A549 (cell line): ENCODE data around the gene PCBP3. TPM values are rescaled to one million over a fixed set of nuclear protein-coding genes. Genes with fewer than 3 reads are reported as not detected.

Source experiments
- ATAC-seq, 2 experiments: fragments of 200-7000 bp in 1 of 2; fragments of >200 bp in 1 of 2; cut with Nextera tagmentation in 1 of 2; cut with Tn5 transposase in 1 of 2; 3 replicates each; pipeline versions ENCODE4 v1.8.0 to v1.9.1; 2018 to 2020; ENCODE audit warnings: mild to moderate bottlenecking in 1 of 2, moderate library complexity in 1 of 2
- CTCF ChIA-PET: fragments of 300-600 bp; sonication (Branson Sonifier 250); formaldehyde crosslinking; extraction: SDS; loops from one replicate; lab custom pipeline; 2021; ENCODE audit warnings: antibody characterized with exemption, inconsistent platforms; lab: Yijun Ruan, JAX
- POLR2A ChIA-PET: fragments of 350-600 bp; formaldehyde crosslinking; extraction: SDS; loops from one replicate; lab custom pipeline; 2021; ENCODE audit warnings: antibody characterized with exemption, inconsistent platforms; lab: Yijun Ruan, JAX
- DNase-seq, 2 experiments: peaks; one replicate each; pipeline versions ENCODE4 v3.0.0 to v3.0.0-alpha.2; 2011 to 2016; ENCODE audit warnings: low read depth in 1 of 2, low spot score in 1 of 2
- FAIRE-seq: peaks from 2 replicates; lab custom pipeline; 2011; peaks lifted over from hg19 to GRCh38; lab: Jason Lieb, UNC
- H3K27ac ChIP-seq, 2 experiments: fragments of >200 bp; sonication (Bioruptor Twin); formaldehyde crosslinking; 3 replicates each; pipeline ENCODE4 v1.5.1; 2016 to 2017
- H3K4me1 ChIP-seq: fragments of >200 bp; sonication (Bioruptor Twin); formaldehyde crosslinking; 3 replicates; pipeline ENCODE4 v1.6.1; 2016
- H3K4me2 ChIP-seq: fragments of >200 bp; sonication (Bioruptor Twin); formaldehyde crosslinking; 3 replicates; pipeline ENCODE4 v1.6.1; 2016
- H3K4me3 ChIP-seq: fragments of >200 bp; sonication (Bioruptor Twin); formaldehyde crosslinking; 3 replicates; pipeline ENCODE4 v1.5.1; 2016
- H3K9me3 ChIP-seq: fragments of >200 bp; sonication (Bioruptor Twin); formaldehyde crosslinking; 3 replicates; pipeline ENCODE4 v1.6.1; 2016
- CBX2 ChIP-seq: fragments of 200-600 bp; sonication (generic); IDR thresholded peaks from 2 replicates; pipeline ENCODE4 v1.6.1; 2016; ENCODE audit warnings: low read depth, mild to moderate bottlenecking, borderline replicate concordance
- CEBPB ChIP-seq, 2 experiments: fragments of >200 bp in 1 of 2; sonication (Bioruptor Twin) in 1 of 2; formaldehyde crosslinking in 1 of 2; IDR thresholded peaks; 2 replicates each; pipeline ENCODE4 v1.6.1; 2012 to 2016
- CHD2 ChIP-seq: fragments of 150-350 bp; IDR thresholded peaks from 2 replicates; pipeline ENCODE4 v1.6.1; 2014; ENCODE audit warnings: low read length; ENCODE audit not compliant: partially characterized antibody
- ESRRA ChIP-seq: fragments of 150-350 bp; IDR thresholded peaks from 2 replicates; pipeline ENCODE4 v1.6.1; 2014; ENCODE audit warnings: mild to moderate bottlenecking, low read length, borderline replicate concordance
- FOSB ChIP-seq: fragments of 250-450 bp; sonication (Bioruptor Pico); IDR thresholded peaks from 2 replicates; pipeline ENCODE4 v1.5.0; 2020; ENCODE audit warnings: mild to moderate bottlenecking, moderate library complexity
- FOSL2 ChIP-seq, 2 experiments: fragments of 450-650 bp in 1 of 2; fragments of >200 bp in 1 of 2; sonication (Bioruptor Twin) in 1 of 2; formaldehyde crosslinking; IDR thresholded peaks; 2 replicates each; pipeline versions ENCODE4 v1.5.0 to v1.6.1; 2016 to 2020; ENCODE audit warnings: mild to moderate bottlenecking in 1 of 2, moderate library complexity in 1 of 2
- HEYL ChIP-seq: fragments of 250-450 bp; sonication (Bioruptor Pico); IDR thresholded peaks from 2 replicates; pipeline ENCODE4 v1.8.0; 2021; ENCODE audit warnings: mild to moderate bottlenecking, moderate library complexity
- HOXA7 ChIP-seq: fragments of 250-450 bp; sonication (Bioruptor Pico); IDR thresholded peaks from 2 replicates; pipeline ENCODE4 v1.5.0; 2020; ENCODE audit warnings: mild to moderate bottlenecking, moderate library complexity
- KDM1A ChIP-seq: fragments of 200-600 bp; sonication (generic); IDR thresholded peaks from 2 replicates; pipeline ENCODE4 v1.6.1; 2016; ENCODE audit warnings: low read depth, mild to moderate bottlenecking
- KDM5A ChIP-seq: fragments of 200-600 bp; sonication (generic); IDR thresholded peaks from 2 replicates; pipeline ENCODE4 v1.6.1; 2016; ENCODE audit warnings: antibody characterized with exemption, mild to moderate bottlenecking
- MAFK ChIP-seq: fragments of 450-650 bp; IDR thresholded peaks from 2 replicates; pipeline ENCODE4 v1.6.1; 2014; ENCODE audit not compliant: partially characterized antibody
- MYC ChIP-seq: IDR thresholded peaks from 2 replicates; pipeline ENCODE4 v1.6.1; 2012; ENCODE audit warnings: mild to moderate bottlenecking, inconsistent platforms, low read length, improper control_type of control experiment, borderline replicate concordance
- NFE2L2 ChIP-seq: fragments of 150-350 bp; conservative IDR thresholded peaks from 2 replicates; pipeline ENCODE4 v1.6.1; 2014; ENCODE audit warnings: low read length
- PHF8 ChIP-seq: fragments of 200-600 bp; sonication (generic); IDR thresholded peaks from 2 replicates; pipeline ENCODE4 v1.6.1; 2016; ENCODE audit warnings: low read depth, mild to moderate bottlenecking, antibody characterized with exemption, moderate library complexity, borderline replicate concordance
- RAD21 ChIP-seq, 2 experiments: fragments of >200 bp in 1 of 2; sonication (Bioruptor Twin) in 1 of 2; formaldehyde crosslinking in 1 of 2; IDR thresholded peaks in 1 of 2; conservative IDR thresholded peaks in 1 of 2; 2 replicates in 1 of 2; 3 replicates in 1 of 2; pipeline ENCODE4 v1.6.1; 2012 to 2018; ENCODE audit warnings: inconsistent platforms in 1 of 2
- RARB ChIP-seq: fragments of 250-450 bp; sonication (Bioruptor Pico); IDR thresholded peaks from 2 replicates; pipeline ENCODE4 v1.8.0; 2021; ENCODE audit warnings: mild to moderate bottlenecking, moderate library complexity
- SMC3 ChIP-seq: fragments of >200 bp; sonication (Bioruptor Twin); formaldehyde crosslinking; IDR thresholded peaks from 3 replicates; pipeline ENCODE4 v1.6.1; 2018; ENCODE audit warnings: inconsistent platforms
- TFCP2L1 ChIP-seq: fragments of 250-450 bp; sonication (Bioruptor Pico); IDR thresholded peaks from 2 replicates; pipeline ENCODE4 v1.5.0; 2021; ENCODE audit warnings: mild to moderate bottlenecking
- ZNF302 ChIP-seq: fragments of 250-450 bp; sonication (Bioruptor Pico); IDR thresholded peaks from 2 replicates; pipeline ENCODE4 v1.9.0; 2021; ENCODE audit warnings: inconsistent platforms, mild to moderate bottlenecking, moderate library complexity
- ZSCAN20 ChIP-seq: fragments of 250-450 bp; sonication (Bioruptor Pico); IDR thresholded peaks from 2 replicates; pipeline ENCODE4 v1.8.0; 2022; ENCODE audit warnings: mild to moderate bottlenecking, moderate library complexity
- WGBS: methylation state at CpG from one replicate; pipeline ENCODE4 v1.1.6; 2017; ENCODE audit errors: missing lambda C conversion rate; 5-methylcytosine and 5-hydroxymethylcytosine counted together
- polyA plus RNA-seq, 4 experiments: library from polyadenylated mRNA; depleted of rRNA in 3 of 4; stranded (reverse); fragments of >200 nt; fragmentation: RNase III in 1 of 4; extraction: RNeasy Plus Mini Kit Qiagen cat#74134 plus additional on column Dnase treatment in 1 of 4; gene quantifications; 2 replicates in 3 of 4; 3 replicates in 1 of 4; pipeline ENCODE4 v1.2.3, GENCODE V29; 2011 to 2017
- TF ChIP-seq, protein P1 (sequence below): fragments of >200 bp; sonication (Bioruptor Twin); formaldehyde crosslinking; IDR thresholded peaks from 3 replicates; pipeline ENCODE4 v1.6.1; 2016
- TF ChIP-seq, protein P2 (sequence below): IDR thresholded peaks from 2 replicates; pipeline ENCODE4 v1.6.1; 2012
- TF ChIP-seq, protein P3 (sequence below): IDR thresholded peaks from 2 replicates; pipeline ENCODE4 v1.6.1; 2012; ENCODE audit warnings: low read depth, borderline replicate concordance
- TF ChIP-seq, protein P4 (sequence below): fragments of >200 bp; sonication (Bioruptor Twin); formaldehyde crosslinking; IDR thresholded peaks from 3 replicates; pipeline ENCODE4 v1.5.1; 2016
- TF ChIP-seq, protein P5 (sequence below): fragments of 150-350 bp; IDR thresholded peaks from 2 replicates; pipeline ENCODE4 v1.6.1; 2014; ENCODE audit warnings: low read depth, mild to moderate bottlenecking, low read length
- TF ChIP-seq, protein P6 (sequence below): IDR thresholded peaks from 2 replicates; pipeline ENCODE4 v1.6.1; 2012
- TF ChIP-seq, protein P7 (sequence below): fragments of 250-450 bp; sonication (Bioruptor Pico); IDR thresholded peaks from 2 replicates; pipeline ENCODE4 v1.5.0; 2020; ENCODE audit warnings: low read depth, mild to moderate bottlenecking, moderate library complexity

PCBP3 gene
- polyA plus RNA-seq, 2 of the 4 experiments (the other 2 are of a cell fraction): 0.30 to 0.34 TPM

DNA sequence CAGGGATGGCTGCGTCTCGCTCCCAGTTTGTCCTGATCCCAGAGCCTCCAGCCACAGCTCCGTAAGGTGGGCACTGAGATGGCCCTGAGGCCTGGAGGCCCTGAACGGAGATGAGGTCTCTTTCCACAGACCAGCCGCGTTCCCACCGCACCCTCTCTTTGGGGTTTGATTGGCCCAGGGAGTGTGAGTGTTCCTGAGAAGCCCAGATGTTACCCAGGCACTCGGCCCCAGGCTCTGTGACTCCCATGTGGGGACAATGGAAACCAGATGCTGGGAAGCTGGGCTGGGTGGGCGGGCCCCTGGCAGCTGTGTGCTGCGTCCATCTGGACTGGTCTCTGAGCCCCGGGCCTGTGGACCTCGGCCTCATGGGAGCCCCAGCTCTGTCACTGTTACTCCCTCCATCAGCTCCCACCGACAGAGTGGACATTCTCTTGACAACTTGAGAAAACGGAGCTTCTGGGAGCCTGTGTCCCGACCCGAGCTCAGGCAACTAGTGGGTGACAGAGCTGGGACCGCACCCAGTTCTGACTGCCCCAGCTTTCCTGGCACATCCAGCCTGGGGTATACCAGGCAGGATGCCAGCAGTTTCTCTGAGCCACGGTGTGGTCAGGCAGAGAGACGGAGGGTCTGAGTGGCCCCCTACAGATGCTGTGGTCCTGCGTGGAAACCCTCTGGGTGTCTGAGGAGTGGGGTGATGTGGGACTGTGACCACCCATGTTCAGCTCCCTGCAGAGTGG lies 328.3 kb downstream of the PCBP3 start:
- ATAC-seq: no peak
- Histone ChIP-seq H3K4me3 (no peak overlapping the region), H3K9me3 (no peaks in the 10 kb centered on the region), H3K4me2 (no peak overlapping the region), H3K4me1 (peaks cover 6% of the 10 kb centered on the region; the same call in 1 of the 3 replicates), H3K27ac (no peak overlapping the region)
- 79% methylated on average over 10 of the region's 20 CpGs for WGBS
- ChIA-PET POLR2A (no interaction called here), CTCF (interaction anchor here (0.6 to 3.2 kb wide), 13 partner anchors 8 to 319 kb away, joined by 3 to 19 read pairs (median 5); no protein-coding TSS in a partner anchor)
- TF ChIP-seq HOXA7 (CRISPR knock-in tag) (no peak), TFCP2L1 (CRISPR knock-in tag) (no peak), FOSB (no peak), ZNF302 (CRISPR knock-in tag) (no peak), CBX2 (no peak), KDM5A (no peak), ZSCAN20 (no peak), MYC (no peak), MAFK (no peak), CHD2 (no peak), RARB (CRISPR knock-in tag) (no peak), KDM1A (no peak), RAD21 (conservative IDR thresholded peaks at IDR 0.05 in 1 of 2, IDR thresholded peaks at IDR 0.05 in 1 of 2) (no peak)
- TF ChIP-seq, protein P1, sequence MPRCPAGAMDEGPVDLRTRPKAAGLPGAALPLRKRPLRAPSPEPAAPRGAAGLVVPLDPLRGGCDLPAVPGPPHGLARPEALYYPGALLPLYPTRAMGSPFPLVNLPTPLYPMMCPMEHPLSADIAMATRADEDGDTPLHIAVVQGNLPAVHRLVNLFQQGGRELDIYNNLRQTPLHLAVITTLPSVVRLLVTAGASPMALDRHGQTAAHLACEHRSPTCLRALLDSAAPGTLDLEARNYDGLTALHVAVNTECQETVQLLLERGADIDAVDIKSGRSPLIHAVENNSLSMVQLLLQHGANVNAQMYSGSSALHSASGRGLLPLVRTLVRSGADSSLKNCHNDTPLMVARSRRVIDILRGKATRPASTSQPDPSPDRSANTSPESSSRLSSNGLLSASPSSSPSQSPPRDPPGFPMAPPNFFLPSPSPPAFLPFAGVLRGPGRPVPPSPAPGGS: no peak
- TF ChIP-seq, protein P2, sequence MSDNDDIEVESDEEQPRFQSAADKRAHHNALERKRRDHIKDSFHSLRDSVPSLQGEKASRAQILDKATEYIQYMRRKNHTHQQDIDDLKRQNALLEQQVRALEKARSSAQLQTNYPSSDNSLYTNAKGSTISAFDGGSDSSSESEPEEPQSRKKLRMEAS: no peak
- TF ChIP-seq, protein P3, sequence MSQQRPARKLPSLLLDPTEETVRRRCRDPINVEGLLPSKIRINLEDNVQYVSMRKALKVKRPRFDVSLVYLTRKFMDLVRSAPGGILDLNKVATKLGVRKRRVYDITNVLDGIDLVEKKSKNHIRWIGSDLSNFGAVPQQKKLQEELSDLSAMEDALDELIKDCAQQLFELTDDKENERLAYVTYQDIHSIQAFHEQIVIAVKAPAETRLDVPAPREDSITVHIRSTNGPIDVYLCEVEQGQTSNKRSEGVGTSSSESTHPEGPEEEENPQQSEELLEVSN: no peak
- TF ChIP-seq, protein P4, sequence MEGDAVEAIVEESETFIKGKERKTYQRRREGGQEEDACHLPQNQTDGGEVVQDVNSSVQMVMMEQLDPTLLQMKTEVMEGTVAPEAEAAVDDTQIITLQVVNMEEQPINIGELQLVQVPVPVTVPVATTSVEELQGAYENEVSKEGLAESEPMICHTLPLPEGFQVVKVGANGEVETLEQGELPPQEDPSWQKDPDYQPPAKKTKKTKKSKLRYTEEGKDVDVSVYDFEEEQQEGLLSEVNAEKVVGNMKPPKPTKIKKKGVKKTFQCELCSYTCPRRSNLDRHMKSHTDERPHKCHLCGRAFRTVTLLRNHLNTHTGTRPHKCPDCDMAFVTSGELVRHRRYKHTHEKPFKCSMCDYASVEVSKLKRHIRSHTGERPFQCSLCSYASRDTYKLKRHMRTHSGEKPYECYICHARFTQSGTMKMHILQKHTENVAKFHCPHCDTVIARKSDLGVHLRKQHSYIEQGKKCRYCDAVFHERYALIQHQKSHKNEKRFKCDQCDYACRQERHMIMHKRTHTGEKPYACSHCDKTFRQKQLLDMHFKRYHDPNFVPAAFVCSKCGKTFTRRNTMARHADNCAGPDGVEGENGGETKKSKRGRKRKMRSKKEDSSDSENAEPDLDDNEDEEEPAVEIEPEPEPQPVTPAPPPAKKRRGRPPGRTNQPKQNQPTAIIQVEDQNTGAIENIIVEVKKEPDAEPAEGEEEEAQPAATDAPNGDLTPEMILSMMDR: no peak
- TF ChIP-seq, protein P5, sequence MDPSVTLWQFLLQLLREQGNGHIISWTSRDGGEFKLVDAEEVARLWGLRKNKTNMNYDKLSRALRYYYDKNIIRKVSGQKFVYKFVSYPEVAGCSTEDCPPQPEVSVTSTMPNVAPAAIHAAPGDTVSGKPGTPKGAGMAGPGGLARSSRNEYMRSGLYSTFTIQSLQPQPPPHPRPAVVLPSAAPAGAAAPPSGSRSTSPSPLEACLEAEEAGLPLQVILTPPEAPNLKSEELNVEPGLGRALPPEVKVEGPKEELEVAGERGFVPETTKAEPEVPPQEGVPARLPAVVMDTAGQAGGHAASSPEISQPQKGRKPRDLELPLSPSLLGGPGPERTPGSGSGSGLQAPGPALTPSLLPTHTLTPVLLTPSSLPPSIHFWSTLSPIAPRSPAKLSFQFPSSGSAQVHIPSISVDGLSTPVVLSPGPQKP: no peak
- no peak for FAIRE-seq
- no peak for DNase-seq

DNA sequence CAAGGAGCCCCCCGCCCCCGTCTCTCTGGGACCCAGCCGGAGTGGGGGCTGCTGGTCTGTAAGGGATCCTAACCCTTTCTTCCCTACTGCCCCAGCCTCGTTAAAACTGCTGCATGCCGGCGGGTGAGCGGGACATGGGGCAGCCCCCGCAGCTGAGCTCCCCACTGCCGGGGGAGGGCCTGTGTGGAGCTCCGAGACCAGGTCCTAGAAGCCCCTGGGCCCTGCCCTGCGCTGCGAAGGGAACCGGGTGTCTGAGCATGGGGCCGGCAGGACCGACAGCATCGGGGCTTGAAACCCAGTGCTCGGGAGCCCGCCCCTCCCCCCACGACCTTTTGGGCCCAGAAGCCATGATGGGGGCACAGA lies 328.8 kb downstream of the PCBP3 start:
- H3K4me2 ChIP-seq: no peak overlapping the region
- TF ChIP-seq PHF8 (no peak), CEBPB (IDR thresholded peaks at IDR 0.05) (no peak), FOSL2 (IDR thresholded peaks at IDR 0.05) (no peak), FOSL2 (CRISPR knock-in tag; IDR thresholded peaks at IDR 0.05) (no peak), FOSB (no peak), HEYL (CRISPR knock-in tag) (no peak), RAD21 (conservative IDR thresholded peaks at IDR 0.05 in 1 of 2, IDR thresholded peaks at IDR 0.05 in 1 of 2) (no peak), SMC3 (no peak), NFE2L2 (no peak), ESRRA (no peak)
- TF ChIP-seq, protein P6, sequence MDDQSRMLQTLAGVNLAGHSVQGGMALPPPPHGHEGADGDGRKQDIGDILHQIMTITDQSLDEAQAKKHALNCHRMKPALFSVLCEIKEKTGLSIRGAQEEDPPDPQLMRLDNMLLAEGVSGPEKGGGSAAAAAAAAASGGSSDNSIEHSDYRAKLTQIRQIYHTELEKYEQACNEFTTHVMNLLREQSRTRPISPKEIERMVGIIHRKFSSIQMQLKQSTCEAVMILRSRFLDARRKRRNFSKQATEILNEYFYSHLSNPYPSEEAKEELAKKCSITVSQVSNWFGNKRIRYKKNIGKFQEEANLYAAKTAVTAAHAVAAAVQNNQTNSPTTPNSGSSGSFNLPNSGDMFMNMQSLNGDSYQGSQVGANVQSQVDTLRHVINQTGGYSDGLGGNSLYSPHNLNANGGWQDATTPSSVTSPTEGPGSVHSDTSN: no peak
- TF ChIP-seq, protein P4: no peak
- TF ChIP-seq, protein P7, sequence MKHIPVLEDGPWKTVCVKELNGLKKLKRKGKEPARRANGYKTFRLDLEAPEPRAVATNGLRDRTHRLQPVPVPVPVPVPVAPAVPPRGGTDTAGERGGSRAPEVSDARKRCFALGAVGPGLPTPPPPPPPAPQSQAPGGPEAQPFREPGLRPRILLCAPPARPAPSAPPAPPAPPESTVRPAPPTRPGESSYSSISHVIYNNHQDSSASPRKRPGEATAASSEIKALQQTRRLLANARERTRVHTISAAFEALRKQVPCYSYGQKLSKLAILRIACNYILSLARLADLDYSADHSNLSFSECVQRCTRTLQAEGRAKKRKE (CRISPR knock-in tag): no peak

More for the DNA sequence above, 328.8 kb downstream of the PCBP3 start:
- ChIA-PET POLR2A (no interaction called here), CTCF (interaction anchor here (0.6 to 3.2 kb wide), 8 partner anchors 8 to 171 kb away, joined by 3 to 19 read pairs (median 5); no protein-coding TSS in a partner anchor)
- no peak overlapping the region for H3K4me3 ChIP-seq
- DNase-seq (no peak), FAIRE-seq (no peak), ATAC-seq (no peak)
- H3K27ac ChIP-seq: no peak overlapping the region
- no peaks in the 10 kb centered on the region for H3K9me3 ChIP-seq
- H3K4me1 ChIP-seq: peaks cover 6% of the 10 kb centered on the region; the same call in 1 of the 3 replicates
- 85% methylated on average over 8 of the region's 19 CpGs for WGBS
